Lower leg skin (tissue), 3 donors: ENCODE measurements around the gene DNASE1L1.

Source experiments
- POLR2A ChIP-seq, 2 donors: fragments of 450-650 bp; IDR thresholded peaks; one replicate each; pipeline ENCODE4 v1.6.1; 2016 to 2017; ENCODE audit warnings: antibody characterized with exemption in 2 of 2, mild to moderate bottlenecking in 1 of 2, moderate library complexity in 1 of 2
- TF ChIP-seq, protein P1 (sequence below), 3 donors: fragments of 450-650 bp; IDR thresholded peaks; one replicate each; pipeline ENCODE4 v1.5.1; 2016; ENCODE audit warnings: antibody characterized with exemption in 3 of 3, mild to moderate bottlenecking in 3 of 3, moderate library complexity in 2 of 3

DNA sequence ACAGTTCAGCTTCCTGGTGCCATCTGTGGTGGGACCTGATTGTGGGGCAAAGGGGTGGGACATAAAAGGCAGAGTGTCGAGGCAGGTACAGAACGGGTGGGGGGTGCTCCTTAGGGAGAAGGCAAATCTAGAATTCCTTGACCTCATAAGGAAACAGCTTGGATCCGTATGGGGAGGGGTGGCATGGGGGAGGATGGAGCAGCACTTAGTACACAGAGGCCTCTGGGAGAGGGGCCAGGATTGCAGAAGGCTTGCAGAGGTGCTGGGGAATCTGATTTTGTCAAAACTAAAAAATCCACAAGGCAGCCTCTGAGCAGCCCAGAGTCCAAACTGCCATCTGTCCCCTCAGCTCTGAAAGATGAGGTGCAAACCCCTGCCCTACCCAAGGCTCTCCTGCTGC lies 32.3 kb downstream of the DNASE1L1 start:
- TF ChIP-seq, protein P1, sequence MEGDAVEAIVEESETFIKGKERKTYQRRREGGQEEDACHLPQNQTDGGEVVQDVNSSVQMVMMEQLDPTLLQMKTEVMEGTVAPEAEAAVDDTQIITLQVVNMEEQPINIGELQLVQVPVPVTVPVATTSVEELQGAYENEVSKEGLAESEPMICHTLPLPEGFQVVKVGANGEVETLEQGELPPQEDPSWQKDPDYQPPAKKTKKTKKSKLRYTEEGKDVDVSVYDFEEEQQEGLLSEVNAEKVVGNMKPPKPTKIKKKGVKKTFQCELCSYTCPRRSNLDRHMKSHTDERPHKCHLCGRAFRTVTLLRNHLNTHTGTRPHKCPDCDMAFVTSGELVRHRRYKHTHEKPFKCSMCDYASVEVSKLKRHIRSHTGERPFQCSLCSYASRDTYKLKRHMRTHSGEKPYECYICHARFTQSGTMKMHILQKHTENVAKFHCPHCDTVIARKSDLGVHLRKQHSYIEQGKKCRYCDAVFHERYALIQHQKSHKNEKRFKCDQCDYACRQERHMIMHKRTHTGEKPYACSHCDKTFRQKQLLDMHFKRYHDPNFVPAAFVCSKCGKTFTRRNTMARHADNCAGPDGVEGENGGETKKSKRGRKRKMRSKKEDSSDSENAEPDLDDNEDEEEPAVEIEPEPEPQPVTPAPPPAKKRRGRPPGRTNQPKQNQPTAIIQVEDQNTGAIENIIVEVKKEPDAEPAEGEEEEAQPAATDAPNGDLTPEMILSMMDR (IDR thresholded peaks at IDR 0.05), result no peak
- no peak for TF ChIP-seq POLR2A (IDR thresholded peaks at IDR 0.05)
